Kidney capillary endothelial cell (primary cell): ENCODE measurements around the gene ADM2.
"Not testable (repeated sequence)": the region's sequence is repeated elsewhere in the genome, so short reads cannot be mapped to it uniquely, and the experiment has no call there.

Experiments
- DNase-seq: peaks from one replicate; pipeline ENCODE4 v3.0.0-alpha.2; 2018; ENCODE audit warnings: low spot score

Gene ADM2

GRCh38 chr22:50506611-50507420 lies 25.5 kb downstream of the ADM2 start:
- no peak for DNase-seq

DNA sequence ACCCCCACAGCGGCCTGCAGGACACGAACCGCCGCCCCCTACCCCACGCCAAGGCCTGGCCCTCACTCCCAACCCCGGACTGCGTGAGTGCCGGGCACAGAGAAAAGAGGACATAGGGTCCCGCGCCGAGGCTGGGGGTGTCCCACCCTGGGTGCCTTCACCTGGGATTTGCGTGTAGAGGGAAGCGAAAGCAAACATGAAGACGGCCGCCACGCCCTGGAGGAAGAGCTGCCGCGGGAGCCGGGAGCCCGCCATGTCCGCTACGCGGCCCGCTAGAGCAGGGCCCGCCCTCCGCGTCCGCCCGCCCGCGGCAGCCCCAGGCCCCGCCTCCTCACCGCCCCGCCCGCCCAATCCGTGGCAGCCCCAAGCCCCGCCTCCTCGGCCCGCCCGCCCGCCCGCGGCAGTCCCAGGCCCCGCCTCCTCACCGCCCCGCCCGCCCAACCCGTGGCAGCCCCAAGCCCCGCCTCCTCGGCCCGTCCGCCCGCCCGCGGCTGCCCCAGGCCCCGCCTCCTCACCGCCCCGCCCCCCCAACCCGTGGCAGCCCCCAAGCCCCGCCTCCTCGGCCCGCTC lies 26.2 kb downstream of the ADM2 start, which contains the start of gene LMF2:
LMF2 (minus strand) TSS at position 282 of the 570 bp plus-strand sequence; CDS start at position 255, 27 bp downstream.
- peak; percentile 92 for DNase-seq

GRCh38 chr22:50507991-50508884 lies 26.9 kb downstream of the ADM2 start, which contains the start of gene NCAPH2:
NCAPH2 (plus strand) TSS chr22:50508224; CDS start chr22:50508338, 114 bp downstream.
- peak; percentile 21 for DNase-seq

GRCh38 chr22:50508897-50509296 lies 27.6 kb downstream of the ADM2 start:
- DNase-seq: no peak

DNA sequence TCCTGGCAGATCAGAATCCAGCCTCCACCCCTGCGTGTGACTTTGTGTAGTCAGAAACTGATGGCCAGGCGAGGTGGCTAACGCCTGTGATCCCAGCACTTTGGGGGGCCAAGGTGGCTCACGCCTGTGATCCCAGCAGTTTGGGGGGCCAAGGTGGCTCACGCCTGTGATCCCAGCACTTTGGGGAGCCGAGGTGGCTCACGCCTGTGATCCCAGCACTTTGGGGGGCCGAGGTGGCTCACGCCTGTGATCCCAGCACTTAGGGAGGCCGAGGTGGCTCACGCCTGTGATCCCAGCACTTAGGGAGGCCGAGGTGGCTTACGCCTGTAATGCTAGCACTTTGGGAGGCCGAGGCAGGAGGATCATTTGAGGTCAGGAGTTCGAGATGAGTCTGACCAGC lies 31.8 kb downstream of the ADM2 start:
- DNase-seq: no peak

GRCh38 chr22:50516068-50516467 lies 34.7 kb downstream of the ADM2 start:
- DNase-seq: no peak

DNA sequence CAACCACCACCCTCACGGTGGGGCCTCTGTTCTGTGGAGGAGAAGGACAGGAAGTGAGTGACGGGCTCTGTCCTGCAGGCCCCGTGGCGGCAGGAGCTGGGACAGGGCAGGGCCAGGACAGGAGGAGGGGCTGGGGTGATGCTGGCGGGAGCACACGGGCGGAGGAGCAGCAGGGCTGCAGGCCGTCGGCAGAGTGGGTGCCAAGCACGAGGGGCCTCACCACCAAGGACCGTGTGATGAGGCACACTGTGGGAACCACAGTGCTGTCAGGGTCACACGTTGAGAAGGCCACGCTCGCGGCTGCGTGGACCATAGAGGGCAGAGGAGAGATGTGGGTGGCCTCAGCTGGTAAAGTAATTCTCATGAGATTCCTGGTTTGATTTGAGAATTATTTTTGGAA lies 35.5 kb downstream of the ADM2 start:
- no peak for DNase-seq

- no peak for DNase-seq
Observed at GRCh38 chr22:50517495-50518260, 36.3 kb downstream of the ADM2 start.

- no peak for DNase-seq
Observed at GRCh38 chr22:50518606-50519005, 37.3 kb downstream of the ADM2 start.

GRCh38 chr22:50519151-50519550 lies 37.8 kb downstream of the ADM2 start:
- DNase-seq: no peak

- not testable (repeated sequence) for DNase-seq
Observed at GRCh38 chr22:50520184-50520583, 38.8 kb downstream of the ADM2 start.

DNA sequence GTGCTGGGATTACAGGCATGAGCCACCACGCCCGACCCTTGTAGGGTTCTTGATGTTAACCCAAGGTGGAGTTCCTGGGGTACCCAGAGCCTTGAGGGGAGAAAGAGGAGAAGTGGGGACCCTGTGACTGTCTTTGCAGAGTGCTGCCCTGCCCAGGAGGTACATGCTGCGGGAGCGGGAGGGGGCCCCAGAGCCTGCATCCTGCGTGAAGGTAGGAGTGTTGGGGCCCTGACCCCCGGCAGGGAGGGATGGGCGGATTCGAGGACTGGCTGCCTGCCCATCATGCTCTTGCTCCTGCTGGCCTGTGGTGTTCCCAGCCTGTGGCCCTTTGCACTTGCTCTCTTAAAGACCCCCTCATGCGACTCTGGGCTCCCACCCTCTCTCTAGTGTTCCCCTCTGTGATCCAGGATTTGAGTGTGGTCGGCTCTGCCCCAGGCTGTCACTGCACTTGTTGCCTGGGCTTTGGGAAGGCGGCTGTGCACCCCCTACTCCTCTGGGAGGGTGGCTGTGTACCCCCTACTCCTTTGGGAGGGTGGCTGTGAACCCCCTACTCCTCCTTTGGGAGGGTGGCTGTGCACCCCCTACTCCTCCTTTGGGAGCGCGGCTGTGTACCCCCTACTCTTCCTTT lies 39.6 kb downstream of the ADM2 start:
- DNase-seq: no peak

GRCh38 chr22:50521710-50522109 lies 40.4 kb downstream of the ADM2 start:
- DNase-seq: no peak

DNA sequence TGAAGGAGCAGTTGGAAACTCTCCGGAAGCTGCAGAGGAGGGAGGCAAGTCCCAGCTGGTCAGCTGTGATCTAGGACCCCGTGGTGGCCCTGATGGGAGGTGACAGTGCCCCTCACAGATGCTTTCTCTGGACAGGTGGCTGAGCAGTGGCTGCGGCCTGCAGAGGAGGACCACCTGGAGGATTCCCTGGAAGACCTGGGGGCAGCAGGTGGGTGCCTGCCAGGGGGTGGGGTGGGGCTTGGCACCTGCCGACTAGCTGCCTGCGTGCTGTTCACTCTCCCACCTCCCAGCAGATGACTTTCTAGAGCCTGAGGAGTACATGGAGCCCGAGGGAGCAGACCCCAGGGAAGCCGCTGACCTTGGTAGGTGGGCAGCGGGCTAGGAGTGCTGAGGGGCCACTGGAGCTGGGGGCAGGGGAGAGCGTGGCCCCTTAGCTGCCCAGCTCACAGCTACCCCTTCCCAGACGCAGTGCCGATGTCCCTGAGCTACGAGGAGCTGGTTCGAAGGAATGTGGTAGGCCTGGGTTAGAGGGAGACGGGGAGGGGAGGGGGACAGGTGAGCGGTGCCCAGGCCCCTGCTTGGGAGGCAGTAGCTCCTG lies 41.0 kb downstream of the ADM2 start:
- DNase-seq: no peak

- no peak for DNase-seq
Observed at GRCh38 chr22:50522806-50523438, 41.6 kb downstream of the ADM2 start.

DNA sequence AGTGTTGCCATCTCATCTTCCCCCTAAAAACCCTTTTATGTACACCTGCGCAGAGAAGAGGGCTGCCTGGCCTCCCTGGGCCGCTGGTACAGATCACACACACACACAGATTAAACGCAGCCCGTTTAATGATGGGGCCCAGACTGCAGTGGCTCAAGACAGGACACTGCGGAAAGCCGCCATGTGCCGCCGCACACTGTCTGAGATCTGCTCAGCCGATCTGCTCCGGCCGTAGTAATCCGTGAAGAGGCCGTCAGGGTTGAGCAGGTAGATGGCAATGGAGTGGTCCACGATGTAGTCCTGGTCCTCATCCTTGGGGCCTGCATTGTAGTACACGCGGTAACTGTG lies 42.1 kb downstream of the ADM2 start:
- DNase-seq: no peak

GRCh38 chr22:50523806-50524675 lies 42.7 kb downstream of the ADM2 start:
- no peak for DNase-seq

- no peak for DNase-seq
Observed at GRCh38 chr22:50524676-50525103, 43.3 kb downstream of the ADM2 start.

DNA sequence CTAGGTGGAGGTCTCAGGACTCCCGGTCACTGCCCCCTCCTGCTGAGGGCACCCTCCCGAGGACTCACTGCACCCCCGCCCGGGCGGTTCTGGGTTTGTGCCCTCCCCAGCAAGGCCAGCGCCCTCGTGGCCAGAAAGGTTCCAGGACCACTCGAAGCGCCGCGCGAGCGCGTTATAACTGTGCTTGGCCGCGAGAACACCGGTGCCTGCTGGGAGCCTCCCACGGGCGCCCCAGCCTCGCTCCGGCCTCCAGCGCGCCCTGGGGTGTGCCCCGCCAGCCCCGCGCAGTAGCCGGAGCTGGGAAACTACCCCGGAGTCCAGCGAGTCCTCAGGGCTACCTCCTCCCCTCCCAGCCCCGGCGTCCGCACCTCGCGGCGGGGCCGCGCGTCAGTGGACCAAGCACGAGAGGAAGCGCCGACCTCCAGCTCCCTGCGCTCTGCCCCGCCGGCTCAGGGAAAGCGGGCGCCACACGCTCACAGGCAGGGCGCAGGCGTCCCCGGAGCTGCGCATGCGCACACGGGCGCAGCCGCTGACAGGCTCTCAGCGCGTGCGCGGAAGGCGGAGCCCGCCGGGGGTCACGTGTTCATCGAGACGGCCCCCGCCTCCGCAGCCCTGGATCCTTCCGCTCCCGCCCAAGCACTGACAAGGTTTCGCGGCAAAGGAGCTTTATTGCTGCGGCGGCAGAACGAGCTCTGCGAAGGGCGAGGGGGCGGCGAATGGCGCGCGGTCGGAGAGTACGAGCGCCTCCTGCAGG lies 43.9 kb downstream of the ADM2 start, which contains the start of gene SCO2:
SCO2 (minus strand) TSS at position 495 of the 754 bp plus-strand sequence. CDS start 1,187 bp downstream, outside the sequence.
- peak; percentile 95 for DNase-seq
